Loucy (cell line): ENCODE results near the gene FFAR4.

Source experiments
- H2AFZ ChIP-seq: fragments of 200-600 bp; sonication (generic); 2 replicates; pipeline ENCODE4 v1.6.0; 2016; ENCODE audit warnings: antibody characterized with exemption, mild to moderate bottlenecking, low read length, moderate library complexity
- H3F3A ChIP-seq: fragments of 200-600 bp; 2 replicates; pipeline ENCODE4 v1.6.0; 2016; ENCODE audit warnings: antibody characterized with exemption, low read depth, mild to moderate bottlenecking
- H3K27me3 ChIP-seq: fragments of 200-600 bp; sonication (generic); 2 replicates; pipeline ENCODE4 v1.6.1; 2014; ENCODE audit warnings: low read length, mild to moderate bottlenecking; ENCODE audit not compliant: insufficient read depth, poor library complexity, severe bottlenecking
- H3K36me3 ChIP-seq: fragments of 200-600 bp; sonication (generic); 2 replicates; pipeline ENCODE4 v1.6.1; 2016; ENCODE audit warnings: low read length; ENCODE audit not compliant: insufficient read depth
- H3K4me1 ChIP-seq: fragments of 200-600 bp; sonication (generic); 2 replicates; pipeline ENCODE4 v1.5.1; 2014; ENCODE audit warnings: low read length, mild to moderate bottlenecking; ENCODE audit not compliant: insufficient read depth, poor library complexity, severe bottlenecking
- H3K4me2 ChIP-seq: fragments of 200-600 bp; sonication (generic); 2 replicates; pipeline ENCODE4 v1.6.0; 2014; ENCODE audit warnings: antibody characterized with exemption, low read length, low read depth, mild to moderate bottlenecking; ENCODE audit not compliant: poor library complexity, severe bottlenecking
- H3K4me3 ChIP-seq: fragments of 200-600 bp; sonication (generic); 2 replicates; pipeline ENCODE4 v1.5.1; 2014; ENCODE audit warnings: low read length, mild to moderate bottlenecking, mixed read lengths; ENCODE audit not compliant: poor library complexity, severe bottlenecking
- H3K79me2 ChIP-seq: fragments of 200-600 bp; sonication (generic); 2 replicates; pipeline ENCODE4 v1.6.1; 2014; ENCODE audit warnings: low read length; ENCODE audit not compliant: insufficient read depth
- H3K9ac ChIP-seq: fragments of 200-600 bp; sonication (generic); 2 replicates; pipeline ENCODE4 v1.6.0; 2014; ENCODE audit warnings: mild to moderate bottlenecking, low read depth, low read length, moderate library complexity; ENCODE audit not compliant: poor library complexity, severe bottlenecking
- H3K9me2 ChIP-seq: fragments of 200-600 bp; sonication (generic); replicated peaks from 2 replicates; pipeline ENCODE4 v1.6.1; 2016; ENCODE audit warnings: low read depth, low read length, mixed read lengths
- H3K9me3 ChIP-seq: fragments of 200-600 bp; sonication (generic); 2 replicates; pipeline ENCODE4 v1.6.1; 2014; ENCODE audit warnings: mild to moderate bottlenecking, antibody characterized with exemption, low read length, low read depth; ENCODE audit not compliant: insufficient read depth
- H4K20me1 ChIP-seq: fragments of 200-600 bp; sonication (generic); 2 replicates; pipeline ENCODE4 v1.6.0; 2014; ENCODE audit warnings: antibody characterized with exemption, low read length, mild to moderate bottlenecking; ENCODE audit not compliant: insufficient read depth, poor library complexity, severe bottlenecking
- EZH2phosphoT487 ChIP-seq: fragments of 200-600 bp; IDR thresholded peaks from 2 replicates; pipeline ENCODE4 v1.6.1; 2018; ENCODE audit warnings: antibody characterized with exemption, mild to moderate bottlenecking, moderate library complexity, borderline replicate concordance
- TF ChIP-seq, protein P1 (sequence below): fragments of 200-600 bp; sonication (generic); conservative IDR thresholded peaks from 2 replicates; pipeline ENCODE4 v1.5.1; 2014; ENCODE audit warnings: mild to moderate bottlenecking, antibody characterized with exemption, low read length

The FFAR4 gene

DNA sequence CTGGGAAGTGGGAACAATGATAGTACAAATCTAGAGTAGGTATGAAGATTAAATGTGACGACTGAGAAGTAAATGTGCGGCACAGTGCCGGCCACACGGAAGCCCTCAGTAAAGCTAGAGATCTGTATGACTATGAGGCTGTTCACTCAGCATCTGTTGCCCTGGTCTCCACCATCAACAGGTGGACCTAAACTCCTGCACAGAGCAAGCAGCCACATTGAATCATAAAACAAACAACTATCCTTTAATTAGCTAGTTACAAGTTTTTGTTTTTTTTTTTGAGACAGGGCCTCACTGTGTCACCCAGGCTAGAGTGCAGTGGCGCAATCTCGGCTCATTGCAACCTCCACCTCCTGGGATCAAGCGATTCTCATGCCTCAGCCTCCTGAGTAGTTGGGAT is 18.0 kb downstream of the FFAR4 start:
- no peaks in the 10 kb centered on the region for H3F3A ChIP-seq
- H3K79me2 ChIP-seq = no peaks in the 10 kb centered on the region
- no peaks in the 10 kb centered on the region for H3K27me3 ChIP-seq
- no peaks in the 10 kb centered on the region for H4K20me1 ChIP-seq
- no peaks in the 10 kb centered on the region for H3K9me2 ChIP-seq
- no peak for TF ChIP-seq EZH2phosphoT487
- TF ChIP-seq, protein P1, sequence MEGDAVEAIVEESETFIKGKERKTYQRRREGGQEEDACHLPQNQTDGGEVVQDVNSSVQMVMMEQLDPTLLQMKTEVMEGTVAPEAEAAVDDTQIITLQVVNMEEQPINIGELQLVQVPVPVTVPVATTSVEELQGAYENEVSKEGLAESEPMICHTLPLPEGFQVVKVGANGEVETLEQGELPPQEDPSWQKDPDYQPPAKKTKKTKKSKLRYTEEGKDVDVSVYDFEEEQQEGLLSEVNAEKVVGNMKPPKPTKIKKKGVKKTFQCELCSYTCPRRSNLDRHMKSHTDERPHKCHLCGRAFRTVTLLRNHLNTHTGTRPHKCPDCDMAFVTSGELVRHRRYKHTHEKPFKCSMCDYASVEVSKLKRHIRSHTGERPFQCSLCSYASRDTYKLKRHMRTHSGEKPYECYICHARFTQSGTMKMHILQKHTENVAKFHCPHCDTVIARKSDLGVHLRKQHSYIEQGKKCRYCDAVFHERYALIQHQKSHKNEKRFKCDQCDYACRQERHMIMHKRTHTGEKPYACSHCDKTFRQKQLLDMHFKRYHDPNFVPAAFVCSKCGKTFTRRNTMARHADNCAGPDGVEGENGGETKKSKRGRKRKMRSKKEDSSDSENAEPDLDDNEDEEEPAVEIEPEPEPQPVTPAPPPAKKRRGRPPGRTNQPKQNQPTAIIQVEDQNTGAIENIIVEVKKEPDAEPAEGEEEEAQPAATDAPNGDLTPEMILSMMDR = no peak
- H3K4me3 ChIP-seq = no peak overlapping the region
- no peaks in the 10 kb centered on the region for H3K4me1 ChIP-seq
- H3K9me3 ChIP-seq = no peaks in the 10 kb centered on the region
- H3K9ac ChIP-seq = no peak overlapping the region
- H2AFZ ChIP-seq = no peak overlapping the region
- no peaks in the 10 kb centered on the region for H3K36me3 ChIP-seq
- H3K4me2 ChIP-seq = no peak overlapping the region

DNA sequence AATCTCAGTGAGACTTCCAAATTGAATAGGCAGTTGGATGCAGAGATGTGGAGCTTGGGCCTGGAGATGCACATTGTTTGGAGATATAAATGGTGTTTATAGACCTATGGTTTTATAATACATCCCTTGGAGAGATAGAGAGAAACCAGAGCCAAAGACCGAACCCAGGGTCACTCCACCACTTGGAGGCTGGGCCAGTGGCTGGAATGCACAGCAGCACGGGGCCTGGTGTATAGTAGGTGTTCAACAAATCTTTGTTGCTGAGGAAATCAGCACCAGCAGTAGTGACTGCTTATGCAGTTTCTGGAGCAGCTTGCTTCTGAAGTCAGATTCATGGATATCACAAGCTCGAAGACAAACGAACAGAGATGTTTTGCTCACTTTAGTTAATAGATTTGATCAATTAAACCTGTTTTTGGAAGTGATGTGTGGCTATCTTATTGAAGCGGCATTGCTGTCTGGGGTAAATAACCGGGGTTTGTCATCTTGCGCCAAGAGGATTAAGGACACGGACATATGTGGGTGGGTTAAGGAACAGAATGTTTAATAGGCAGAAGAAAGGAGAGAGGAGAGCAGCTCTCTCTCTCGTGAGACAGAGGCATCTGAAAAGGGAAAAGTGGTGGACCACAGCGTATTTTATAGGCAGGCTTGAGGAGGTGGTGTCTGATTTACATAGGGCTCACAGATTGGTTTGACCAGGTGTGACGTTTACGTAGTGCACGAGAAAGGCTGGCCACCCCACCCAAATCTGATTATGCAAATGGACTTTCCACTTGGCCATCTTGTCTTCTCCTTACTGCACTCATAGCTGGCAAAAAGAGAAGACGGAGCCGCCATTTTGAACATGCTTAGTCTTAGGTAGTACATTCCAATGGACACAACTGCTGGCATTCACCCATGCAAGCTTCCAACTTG is 23.4 kb downstream of the FFAR4 start:
- no peak overlapping the region for H3K9ac ChIP-seq
- no peaks in the 10 kb centered on the region for H3K79me2 ChIP-seq
- no peaks in the 10 kb centered on the region for H3F3A ChIP-seq
- no peaks in the 10 kb centered on the region for H3K9me3 ChIP-seq
- no peak for TF ChIP-seq EZH2phosphoT487
- TF ChIP-seq, protein P1 = no peak
- H3K4me1 ChIP-seq = no peaks in the 10 kb centered on the region
- H3K4me3 ChIP-seq = no peak overlapping the region
- no peaks in the 10 kb centered on the region for H3K9me2 ChIP-seq
- H3K36me3 ChIP-seq = no peaks in the 10 kb centered on the region
- no peaks in the 10 kb centered on the region for H3K27me3 ChIP-seq
- no peak overlapping the region for H3K4me2 ChIP-seq
- H2AFZ ChIP-seq = no peak overlapping the region
- H4K20me1 ChIP-seq = no peaks in the 10 kb centered on the region

DNA sequence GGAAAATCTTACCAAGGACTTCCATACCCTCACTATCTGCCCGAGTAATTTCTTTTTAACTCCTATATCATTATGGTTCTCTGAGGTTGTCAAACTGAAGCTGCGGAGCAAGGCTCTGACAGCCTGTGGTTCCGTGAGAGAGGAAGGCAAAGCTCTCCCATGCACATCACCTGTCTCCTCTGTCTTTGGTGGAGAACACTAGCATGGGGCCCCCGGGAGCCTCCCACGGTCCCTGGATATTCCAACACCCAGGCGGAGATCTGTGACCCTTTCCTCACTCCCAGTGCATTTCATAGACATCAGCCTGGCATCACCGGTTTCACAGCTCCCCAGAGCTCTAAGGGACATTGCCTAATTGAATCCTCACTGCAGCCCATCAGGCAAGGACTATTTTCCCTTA is 24.2 kb downstream of the FFAR4 start:
- Histone ChIP-seq H3K4me2 (no peak overlapping the region), H3K9me2 (no peaks in the 10 kb centered on the region), H4K20me1 (no peaks in the 10 kb centered on the region), H3K27me3 (no peaks in the 10 kb centered on the region), H3K36me3 (no peaks in the 10 kb centered on the region), H3K79me2 (no peaks in the 10 kb centered on the region), H3K4me1 (no peaks in the 10 kb centered on the region), H3F3A (no peaks in the 10 kb centered on the region), H2AFZ (no peak overlapping the region), H3K9ac (no peak overlapping the region), H3K4me3 (no peak overlapping the region), H3K9me3 (no peaks in the 10 kb centered on the region)
- no peak for TF ChIP-seq EZH2phosphoT487
- TF ChIP-seq, protein P1 = no peak
